ENCODE results near the gene RPN2. TPM values are rescaled to one million over a fixed set of nuclear protein-coding genes. Genes with fewer than 3 reads are reported as not detected.

The RPN2 gene
- total RNA-seq, 1 experiment from 2014 or later = 222 TPM

GRCh38 chr20:37262505-37262904 lies 83.4 kb downstream of the RPN2 start:
- TF ChIP-seq CTCF (conservative IDR thresholded peaks at IDR 0.05; ENCODE audit: low read depth, low read length) (no peak), EZH2 (IDR thresholded peaks at IDR 0.05; ENCODE audit: borderline replicate concordance, low read depth, low read length, poor library complexity, severe bottlenecking) (no peak)
- CTCF ChIA-PET = no interaction called here

GRCh38 chr20:37263686-37264085 lies 84.6 kb downstream of the RPN2 start:
- no peaks in the 10 kb centered on the region for H3K36me3 ChIP-seq (ENCODE audit: insufficient read depth, low read length, poor library complexity, severe bottlenecking)
- ChIA-PET POLR2A (ENCODE audit: low non-redundant PET) (no interaction called here), CTCF (no interaction called here)
- H3K4me1 ChIP-seq (ENCODE audit: insufficient read depth, low read length, poor library complexity, severe bottlenecking) = no peaks in the 10 kb centered on the region
- intact Hi-C loops (cut with micrococcal nuclease; ENCODE audit: unreplicated experiment) = no loop called here
- H3K9me3 ChIP-seq (ENCODE audit: low read depth, low read length, poor library complexity, severe bottlenecking) = no peaks in the 10 kb centered on the region
- peaks cover 14% of the 10 kb centered on the region for H3K27me3 ChIP-seq (replicated peaks; ENCODE audit: insufficient read depth, low read depth, low read length, poor library complexity)
- no peak overlapping the region for H3K4me3 ChIP-seq (ENCODE audit: low read depth, low read length, poor library complexity, severe bottlenecking)
- no TSS peak for BruUV-seq (replicated peaks)
- DNase-seq (ENCODE audit: low spot score) = no peak
- no peak for TF ChIP-seq EZH2 (IDR thresholded peaks at IDR 0.05; ENCODE audit: borderline replicate concordance, low read depth, low read length, poor library complexity, severe bottlenecking)
- no peak for TF ChIP-seq CTCF (conservative IDR thresholded peaks at IDR 0.05; ENCODE audit: low read depth, low read length)
- no peak overlapping the region for H3K27ac ChIP-seq (ENCODE audit: low read depth, low read length, poor library complexity, severe bottlenecking)

More at GRCh38 chr20:37262505-37262904, 83.4 kb downstream of the RPN2 start:
- Histone ChIP-seq H3K4me1 (ENCODE audit: insufficient read depth, low read length, poor library complexity, severe bottlenecking) (no peaks in the 10 kb centered on the region), H3K9me3 (ENCODE audit: low read depth, low read length, poor library complexity, severe bottlenecking) (no peaks in the 10 kb centered on the region), H3K27me3 (replicated peaks; ENCODE audit: insufficient read depth, low read depth, low read length, poor library complexity) (peaks cover 14% of the 10 kb centered on the region), H3K27ac (ENCODE audit: low read depth, low read length, poor library complexity, severe bottlenecking) (no peak overlapping the region), H3K4me3 (ENCODE audit: low read depth, low read length, poor library complexity, severe bottlenecking) (no peak overlapping the region), H3K36me3 (ENCODE audit: insufficient read depth, low read length, poor library complexity, severe bottlenecking) (no peaks in the 10 kb centered on the region)
- DNase-seq (ENCODE audit: low spot score) = no peak
- BruUV-seq (replicated peaks) = no TSS peak
- POLR2A ChIA-PET (ENCODE audit: low non-redundant PET) = no interaction called here
- intact Hi-C loops (cut with micrococcal nuclease; ENCODE audit: unreplicated experiment) = no loop called here

GRCh38 chr20:37265152-37265551 lies 86.0 kb downstream of the RPN2 start:
- no peak for DNase-seq (ENCODE audit: low spot score)
- ChIA-PET POLR2A (ENCODE audit: low non-redundant PET) (no interaction called here), CTCF (no interaction called here)
- Histone ChIP-seq H3K36me3 (ENCODE audit: insufficient read depth, low read length, poor library complexity, severe bottlenecking) (no peaks in the 10 kb centered on the region), H3K27ac (ENCODE audit: low read depth, low read length, poor library complexity, severe bottlenecking) (no peak overlapping the region), H3K9me3 (ENCODE audit: low read depth, low read length, poor library complexity, severe bottlenecking) (no peaks in the 10 kb centered on the region), H3K27me3 (replicated peaks; ENCODE audit: insufficient read depth, low read depth, low read length, poor library complexity) (peaks cover 14% of the 10 kb centered on the region), H3K4me3 (ENCODE audit: low read depth, low read length, poor library complexity, severe bottlenecking) (no peak overlapping the region), H3K4me1 (ENCODE audit: insufficient read depth, low read length, poor library complexity, severe bottlenecking) (no peaks in the 10 kb centered on the region)
- intact Hi-C loops (cut with micrococcal nuclease; ENCODE audit: unreplicated experiment) = no loop called here
- TF ChIP-seq EZH2 (IDR thresholded peaks at IDR 0.05; ENCODE audit: borderline replicate concordance, low read depth, low read length, poor library complexity, severe bottlenecking) (no peak), CTCF (conservative IDR thresholded peaks at IDR 0.05; ENCODE audit: low read depth, low read length) (no peak)
- BruUV-seq (replicated peaks) = no TSS peak
